Heart left ventricle (tissue), 13 donors: ENCODE measurements around the gene TNS3.

Source experiments
- CTCF ChIP-seq, 12 donors: fragments of 200-600 bp; sonication (generic) in 4 of 12; IDR thresholded peaks; one replicate each; pipeline versions ENCODE4 v1.5.0 to v1.8.0; 2018 to 2022; ENCODE audit warnings: antibody characterized with exemption in 12 of 12, mild to moderate bottlenecking in 5 of 12
- POLR2A ChIP-seq, 2 donors: fragments of 450-650 bp; IDR thresholded peaks; one replicate each; pipeline ENCODE4 v1.6.1; 2017; ENCODE audit warnings: antibody characterized with exemption in 2 of 2, mild to moderate bottlenecking in 2 of 2, moderate library complexity in 2 of 2
- donor health status: ischemic (EF 13 %, LVEDD 7.1; RV severe dilation, severe dysfunction).
- donor health status: DM: no; HTN: yes; CAD: no.
- donor health status: DM: no; HTN: no; CAD: no.
- donor health status: ischemic (EF 25% LVEDD 6.9; RV normal size, moderate dysfunction).
- donor health status: ischemic (EF 25% LVEDD 5.7; RV mildly dilated, moderate dysfunction).
- donor health status: ischemic (EF 35%, LVEDD 5.7; RV mildly dilated, moderate dysfunction).
- donor health status: nonischemic (EF 11% LVEDD 7.7; RV severe dilation, severe dysfunction).
- donor health status: DM: yes; HTN: yes; CAD: no.
- donor health status: PGD.
- donor health status: ischemic (EF 29% LVEDD 5.4; RV normal size, mild dysfunction).
- donor health status: nonischemic (EF 23%, LVEDD 6.1; RV moderate dilation, normal function).

- TF ChIP-seq CTCF (IDR thresholded peaks at IDR 0.05) (no peak), POLR2A (IDR thresholded peaks at IDR 0.05) (no peak)
These were observed 22.6 kb upstream of the TNS3 start for GRCh38 chr7:47604496-47604890.
